PC-3 (cell line): ENCODE results near the gene NAA10. TPM values are rescaled to one million over a fixed set of nuclear protein-coding genes. Genes with fewer than 3 reads are reported as not detected.

ENCODE experiments used
- ATAC-seq: fragments of 200-7000 bp; cut with Tn5 transposase; 2 replicates; pipeline ENCODE4 v1.9.1; 2020; ENCODE audit warnings: mild to moderate bottlenecking, moderate library complexity
- BruUV-seq: library from RNA; stranded (reverse); fragments of 400-500 nt; replicated peaks from 2 replicates; lab custom pipeline; 2021; lab: Mats Ljungman, UMichigan
- CTCF ChIA-PET: fragments of 300-600 bp; sonication (Branson Sonifier 250); formaldehyde crosslinking; loops from one replicate; lab custom pipeline; 2022; ENCODE audit warnings: antibody characterized with exemption; lab: Charles Lee
- POLR2A ChIA-PET: fragments of 300-600 bp; sonication (Branson Sonifier 250); formaldehyde crosslinking; loops from one replicate; lab custom pipeline; 2022; ENCODE audit warnings: antibody characterized with exemption; ENCODE audit not compliant: unreplicated experiment; lab: Charles Lee
- DNase-seq: peaks from one replicate; pipeline ENCODE4 v3.0.0-alpha.2; 2015
- H2AFZ ChIP-seq: fragments of 300-600 bp; sonication (generic); 2 replicates; pipeline ENCODE4 v1.6.0; 2016; ENCODE audit warnings: antibody characterized with exemption, low read length
- H3F3A ChIP-seq: fragments of 300-600 bp; sonication (generic); one replicate; pipeline ENCODE4 v1.6.0; 2017; ENCODE audit warnings: antibody characterized with exemption, low read length, control low read depth, mild to moderate bottlenecking; ENCODE audit not compliant: unreplicated experiment
- H3K27ac ChIP-seq: fragments of 300-600 bp; sonication (generic); 2 replicates; pipeline ENCODE4 v1.5.1; 2016; ENCODE audit warnings: mild to moderate bottlenecking, low read length
- H3K27me3 ChIP-seq: fragments of 300-600 bp; sonication (generic); 2 replicates; pipeline ENCODE4 v1.6.1; 2016; ENCODE audit warnings: low read length, mixed read lengths
- H3K36me3 ChIP-seq: fragments of 300-600 bp; sonication (generic); 2 replicates; pipeline ENCODE4 v1.6.1; 2016; ENCODE audit warnings: low read depth, mixed run types, low read length, mixed read lengths
- H3K4me1 ChIP-seq: fragments of 300-600 bp; sonication (generic); 2 replicates; pipeline ENCODE4 v1.5.1; 2016; ENCODE audit warnings: low read length; ENCODE audit not compliant: insufficient read depth
- H3K4me2 ChIP-seq: fragments of 300-600 bp; sonication (generic); 2 replicates; pipeline ENCODE4 v1.6.0; 2016; ENCODE audit warnings: low read length
- H3K4me3 ChIP-seq: fragments of 300-600 bp; sonication (generic); 2 replicates; pipeline ENCODE4 v1.5.1; 2016; ENCODE audit warnings: mild to moderate bottlenecking, low read length, mixed read lengths
- H3K79me2 ChIP-seq: fragments of 300-600 bp; sonication (generic); 2 replicates; pipeline ENCODE4 v1.6.1; 2017; ENCODE audit warnings: low read length, mixed read lengths
- H3K9ac ChIP-seq: fragments of 300-600 bp; sonication (generic); 2 replicates; pipeline ENCODE4 v1.6.0; 2016; ENCODE audit warnings: mild to moderate bottlenecking, low read length
- H3K9me2 ChIP-seq: fragments of 300-600 bp; sonication (generic); replicated peaks from 2 replicates; pipeline ENCODE4 v1.6.1; 2016; ENCODE audit warnings: mixed run types, low read length, mixed read lengths
- H3K9me3 ChIP-seq: fragments of 300-600 bp; sonication (generic); 2 replicates; pipeline ENCODE4 v1.6.1; 2016; ENCODE audit warnings: low read length, mixed read lengths
- H4K20me1 ChIP-seq: fragments of 300-600 bp; sonication (generic); 2 replicates; pipeline ENCODE4 v1.6.1; 2016; ENCODE audit warnings: low read length, mixed read lengths
- EZH2 ChIP-seq: fragments of 300-600 bp; sonication (generic); IDR thresholded peaks from one replicate; pipeline ENCODE4 v1.6.1; 2017; ENCODE audit warnings: antibody characterized with exemption, mild to moderate bottlenecking, low read length; ENCODE audit not compliant: unreplicated experiment
- EZH2phosphoT487 ChIP-seq: fragments of 300-600 bp; sonication (generic); IDR thresholded peaks from 2 replicates; pipeline ENCODE4 v1.6.1; 2018; ENCODE audit warnings: mild to moderate bottlenecking, antibody characterized with exemption, low read length, borderline replicate concordance
- intact Hi-C: fragments of 100-400 bp; cut with micrococcal nuclease; formaldehyde crosslinking; loops from 2 replicates; pipeline ENCODE4 v1.9.0; 2023
- total RNA-seq: library from RNA; depleted of rRNA; stranded (reverse); fragments of >200 nt; gene quantifications from 2 replicates; pipeline ENCODE4 v1.2.3, GENCODE V29; 2014
- TF ChIP-seq, protein P1 (sequence below): fragments of 300-600 bp; sonication (generic); conservative IDR thresholded peaks from 2 replicates; pipeline ENCODE4 v1.5.1; 2017; ENCODE audit warnings: antibody characterized with exemption, low read depth, mild to moderate bottlenecking, low read length

NAA10 gene
- total RNA-seq, 1 experiment from 2014 or later: 172 TPM

DNA sequence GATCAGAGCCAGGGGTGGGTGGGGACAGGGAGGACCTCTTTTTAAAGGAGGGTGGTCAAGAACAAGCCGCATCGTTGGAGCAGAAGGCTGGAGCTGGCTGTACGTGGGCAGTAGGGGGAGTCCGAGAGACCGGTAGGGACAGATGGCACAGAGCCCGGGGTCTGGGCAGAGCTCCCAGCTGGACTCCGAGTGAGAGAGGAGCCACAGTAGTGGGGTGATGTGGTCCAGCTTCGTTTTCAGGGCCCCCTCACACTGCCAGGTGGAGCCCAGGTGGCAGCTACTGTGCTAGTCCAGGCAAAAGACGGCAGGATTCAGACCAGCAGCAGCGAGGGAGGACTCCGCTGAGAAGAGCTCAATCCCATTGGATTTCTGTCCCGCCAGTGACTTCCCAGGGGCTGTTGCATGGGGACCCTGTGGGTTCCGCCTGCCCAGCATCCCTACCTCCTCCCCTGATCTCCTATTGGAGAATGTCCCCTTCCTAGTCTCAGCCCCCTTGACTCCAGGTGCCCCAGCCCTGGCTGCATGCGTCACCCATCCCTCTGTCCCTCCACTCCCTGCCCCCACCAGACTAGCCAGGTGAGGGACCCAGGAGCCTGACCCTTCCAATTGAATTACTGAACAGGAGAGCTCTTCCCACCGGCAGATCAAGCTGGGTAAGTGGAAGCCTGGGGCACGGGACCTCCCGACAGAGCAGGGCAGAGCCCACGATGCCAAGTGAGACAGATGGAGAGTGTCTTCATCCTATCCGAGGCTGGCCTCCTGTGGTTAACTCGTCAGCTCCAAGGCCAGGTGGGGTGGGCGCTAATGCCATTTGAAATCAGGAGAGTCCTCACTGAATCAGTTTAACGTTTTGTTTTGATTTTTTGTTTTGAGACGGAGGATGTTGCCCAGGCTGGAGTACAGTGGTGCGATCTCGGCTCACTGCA, 11.6 kb downstream of the NAA10 start:
- no peaks in the 10 kb centered on the region for H3F3A ChIP-seq
- no peaks in the 10 kb centered on the region for H3K27me3 ChIP-seq
- H3K4me1 ChIP-seq: peaks cover 13% of the 10 kb centered on the region
- ChIA-PET POLR2A (no interaction called here), CTCF (interaction anchor here (0.6 to 1.4 kb wide), 5 partner anchors 12 to 157 kb away, joined by 3 to 16 read pairs (median 5); partner anchors contain the start of gene NAA10)
- no peaks in the 10 kb centered on the region for H3K9me2 ChIP-seq
- H3K9me3 ChIP-seq: no peaks in the 10 kb centered on the region
- no peak overlapping the region for H3K27ac ChIP-seq
- no peak overlapping the region for H3K9ac ChIP-seq
- DNase-seq (peak; percentile 65), ATAC-seq (peak; percentile 65)
- H3K4me2 ChIP-seq: peak overlapping the region; percentile 70
- TF ChIP-seq, protein P1, sequence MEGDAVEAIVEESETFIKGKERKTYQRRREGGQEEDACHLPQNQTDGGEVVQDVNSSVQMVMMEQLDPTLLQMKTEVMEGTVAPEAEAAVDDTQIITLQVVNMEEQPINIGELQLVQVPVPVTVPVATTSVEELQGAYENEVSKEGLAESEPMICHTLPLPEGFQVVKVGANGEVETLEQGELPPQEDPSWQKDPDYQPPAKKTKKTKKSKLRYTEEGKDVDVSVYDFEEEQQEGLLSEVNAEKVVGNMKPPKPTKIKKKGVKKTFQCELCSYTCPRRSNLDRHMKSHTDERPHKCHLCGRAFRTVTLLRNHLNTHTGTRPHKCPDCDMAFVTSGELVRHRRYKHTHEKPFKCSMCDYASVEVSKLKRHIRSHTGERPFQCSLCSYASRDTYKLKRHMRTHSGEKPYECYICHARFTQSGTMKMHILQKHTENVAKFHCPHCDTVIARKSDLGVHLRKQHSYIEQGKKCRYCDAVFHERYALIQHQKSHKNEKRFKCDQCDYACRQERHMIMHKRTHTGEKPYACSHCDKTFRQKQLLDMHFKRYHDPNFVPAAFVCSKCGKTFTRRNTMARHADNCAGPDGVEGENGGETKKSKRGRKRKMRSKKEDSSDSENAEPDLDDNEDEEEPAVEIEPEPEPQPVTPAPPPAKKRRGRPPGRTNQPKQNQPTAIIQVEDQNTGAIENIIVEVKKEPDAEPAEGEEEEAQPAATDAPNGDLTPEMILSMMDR: peak; percentile 58
- no peak for TF ChIP-seq EZH2phosphoT487
- TF ChIP-seq EZH2: no peak
- no peaks in the 10 kb centered on the region for H4K20me1 ChIP-seq
- no peaks in the 10 kb centered on the region for H3K36me3 ChIP-seq
- intact Hi-C loops: no loop called here
- no peaks in the 10 kb centered on the region for H3K79me2 ChIP-seq
- no peak overlapping the region for H3K4me3 ChIP-seq
- BruUV-seq: no TSS peak
- H2AFZ ChIP-seq: no peak overlapping the region

DNA sequence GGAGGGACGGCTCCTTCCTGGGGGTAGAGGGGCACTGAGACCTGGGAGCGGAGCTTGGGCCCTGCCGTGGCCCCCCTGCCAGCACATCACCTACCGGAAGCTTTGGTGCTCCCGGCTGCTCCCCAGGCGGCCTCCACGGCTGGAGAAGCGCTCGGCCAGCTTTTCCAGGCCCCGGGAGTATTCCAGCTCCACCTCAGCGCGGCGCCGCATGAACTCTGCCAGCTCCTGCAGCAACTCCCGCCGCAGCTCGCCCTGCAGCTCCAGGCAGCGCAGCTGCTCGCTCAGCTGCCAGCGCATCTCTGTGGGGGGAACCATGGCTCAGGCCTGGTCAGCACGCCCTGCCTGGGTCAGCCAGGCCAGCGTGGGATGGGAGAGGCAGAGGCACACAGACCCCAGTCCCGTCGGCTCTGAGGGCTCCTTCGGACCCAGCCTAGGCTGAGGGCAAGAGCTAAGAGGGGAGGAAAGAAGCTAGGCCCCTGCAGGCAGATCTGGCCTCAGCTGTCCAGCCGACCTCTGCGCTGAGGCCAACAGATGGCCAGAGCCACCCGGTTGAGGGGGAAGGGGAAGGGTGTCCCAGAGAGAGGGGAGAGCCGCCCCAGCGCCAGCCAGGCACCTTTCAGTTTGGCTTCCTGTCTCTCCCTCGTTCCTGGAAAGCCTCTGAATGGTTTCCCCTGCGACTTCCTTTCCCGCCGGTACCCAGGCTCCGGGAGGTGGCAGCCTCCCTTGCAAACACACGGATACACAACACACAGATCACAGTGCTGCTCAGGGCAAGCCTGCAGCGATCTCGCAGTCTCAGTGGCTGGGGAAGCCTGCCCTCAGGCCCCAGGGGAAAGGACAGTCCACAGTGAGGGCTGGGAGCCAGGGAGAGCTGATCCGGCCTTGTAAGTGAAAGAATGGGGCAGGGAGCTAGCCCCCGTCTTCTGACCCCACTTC, 13.1 kb downstream of the NAA10 start:
- Histone ChIP-seq H3K79me2 (no peaks in the 10 kb centered on the region), H3K27me3 (no peaks in the 10 kb centered on the region), H3K4me3 (no peak overlapping the region), H4K20me1 (no peaks in the 10 kb centered on the region), H3K9me3 (no peaks in the 10 kb centered on the region), H3K36me3 (no peaks in the 10 kb centered on the region), H3K9me2 (no peaks in the 10 kb centered on the region), H3K9ac (no peak overlapping the region), H3F3A (no peaks in the 10 kb centered on the region), H2AFZ (no peak overlapping the region), H3K27ac (no peak overlapping the region), H3K4me2 (no peak overlapping the region), H3K4me1 (peaks cover 3% of the 10 kb centered on the region)
- ChIA-PET POLR2A (no interaction called here), CTCF (interaction anchor here (1.4 kb wide), 1 partner anchor 25 kb away, joined by 16 read pairs; no protein-coding TSS in a partner anchor)
- no peak for TF ChIP-seq EZH2phosphoT487
- intact Hi-C loops: no loop called here
- BruUV-seq: no TSS peak
- ATAC-seq: peak; percentile 16; the same call in 1 of the 2 replicates
- DNase-seq: no peak

DNA sequence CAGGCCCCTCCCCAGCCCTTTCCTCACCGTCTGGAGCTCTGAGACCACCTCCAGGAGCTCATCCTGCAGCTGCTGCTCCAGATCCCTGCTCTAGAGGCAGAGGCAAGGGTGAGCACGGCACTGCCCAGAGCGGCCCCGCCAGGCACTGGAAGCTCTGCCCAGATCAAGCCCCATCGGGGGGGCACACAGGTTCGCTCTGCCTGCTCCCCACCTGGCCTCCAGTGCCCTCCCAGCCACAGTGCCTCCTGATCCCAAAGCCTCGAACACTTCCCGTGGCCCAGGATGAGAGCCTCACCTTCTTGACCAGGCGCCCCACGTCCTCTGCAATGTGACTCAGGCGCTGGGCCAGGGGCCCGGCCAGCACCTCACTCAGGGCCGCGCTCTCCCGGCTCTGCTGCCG, 13.8 kb downstream of the NAA10 start:
- ChIA-PET POLR2A (no interaction called here), CTCF (no interaction called here)
- ATAC-seq (no peak), DNase-seq (no peak)
- intact Hi-C loops: no loop called here
- Histone ChIP-seq H3K9me3 (no peaks in the 10 kb centered on the region), H3K4me1 (no peaks in the 10 kb centered on the region), H3K9ac (no peak overlapping the region), H4K20me1 (no peaks in the 10 kb centered on the region), H3K9me2 (no peaks in the 10 kb centered on the region), H3K27me3 (no peaks in the 10 kb centered on the region), H3K27ac (no peak overlapping the region), H3K79me2 (no peaks in the 10 kb centered on the region), H3K4me2 (no peak overlapping the region), H3F3A (no peaks in the 10 kb centered on the region), H3K4me3 (no peak overlapping the region), H2AFZ (no peak overlapping the region), H3K36me3 (no peaks in the 10 kb centered on the region)
- TF ChIP-seq EZH2 (no peak), EZH2phosphoT487 (no peak)
- TF ChIP-seq, protein P1: no peak
- BruUV-seq: no TSS peak
